ENCODE measurements around the gene PTPRM. TPM values are rescaled to one million over a fixed set of nuclear protein-coding genes. Genes with fewer than 3 reads are reported as not detected.
A peak's percentile ranks its signal among the peaks of the same experiment; 100 is the strongest.

Gene PTPRM
- total RNA-seq, 1 donor from 2014 or later, result 101 TPM

- DNase-seq, result no peak
- intact Hi-C loops (cut with DNase I), result no loop called here
- ATAC-seq (ENCODE audit: poor library complexity), result no peak
Observed at GRCh38 chr18:7562491-7562890, 4.6 kb upstream of the PTPRM start.

- ATAC-seq (ENCODE audit: poor library complexity), result no peak
- DNase-seq, result no peak
- intact Hi-C loops (cut with DNase I), result loop anchor here (1.0 to 5.0 kb wide), 3 partner anchors 103 to 293 kb away; no protein-coding TSS in a partner anchor
Observed at GRCh38 chr18:7565677-7566076, 1.4 kb upstream of the PTPRM start.

GRCh38 chr18:7566244-7566566, 911 bp upstream of the PTPRM start:
- intact Hi-C loops (cut with DNase I), result loop anchor here (1.0 to 5.0 kb wide), 3 partner anchors 104 to 294 kb away; no protein-coding TSS in a partner anchor
- ATAC-seq (ENCODE audit: poor library complexity), result no peak

GRCh38 chr18:7567474-7568425, 634 bp downstream of the PTPRM start:
- DNase-seq (peak; percentile 71), ATAC-seq (ENCODE audit: poor library complexity) (peak; percentile 38)
- intact Hi-C loops (cut with DNase I), result loop anchor here (5.0 kb wide), 2 partner anchors 105 to 195 kb away; no protein-coding TSS in a partner anchor

More at GRCh38 chr18:7566244-7566566, 911 bp upstream of the PTPRM start:
- no peak for DNase-seq

GRCh38 chr18:7568426-7568825, 1.3 kb downstream of the PTPRM start:
- ATAC-seq (ENCODE audit: poor library complexity) (peak; percentile 2), DNase-seq (peak; percentile 66)
- intact Hi-C loops (cut with DNase I), result loop anchor here (5.0 kb wide), 2 partner anchors 106 to 196 kb away; no protein-coding TSS in a partner anchor

GRCh38 chr18:7571626-7572025, 4.5 kb downstream of the PTPRM start:
- intact Hi-C loops (cut with DNase I), result loop anchor here (10.0 kb wide), 1 partner anchor 173 kb away; no protein-coding TSS in a partner anchor
- DNase-seq (no peak), ATAC-seq (ENCODE audit: poor library complexity) (no peak)

GRCh38 chr18:7572822-7573221, 5.7 kb downstream of the PTPRM start:
- no peak for ATAC-seq (ENCODE audit: poor library complexity)
- DNase-seq, result no peak
- intact Hi-C loops (cut with DNase I), result loop anchor here (10.0 kb wide), 1 partner anchor 172 kb away; no protein-coding TSS in a partner anchor

- DNase-seq (no peak), ATAC-seq (ENCODE audit: poor library complexity) (no peak)
- intact Hi-C loops (cut with DNase I), result loop anchor here (10.0 kb wide), 1 partner anchor 169 kb away; no protein-coding TSS in a partner anchor
Observed at GRCh38 chr18:7575465-7576028, 8.4 kb downstream of the PTPRM start.

- DNase-seq (no peak), ATAC-seq (ENCODE audit: poor library complexity) (no peak)
- intact Hi-C loops (cut with DNase I), result loop anchor here (10.0 kb wide), 1 partner anchor 169 kb away; no protein-coding TSS in a partner anchor
Observed at GRCh38 chr18:7576077-7576476, 9.0 kb downstream of the PTPRM start.

GRCh38 chr18:7576685-7577084, 9.6 kb downstream of the PTPRM start:
- no peak for ATAC-seq (ENCODE audit: poor library complexity)
- intact Hi-C loops (cut with DNase I), result loop anchor here (10.0 kb wide), 1 partner anchor 168 kb away; no protein-coding TSS in a partner anchor
- no peak for DNase-seq

- intact Hi-C loops (cut with DNase I), result loop anchor here (10.0 kb wide), 1 partner anchor 167 kb away; no protein-coding TSS in a partner anchor
- ATAC-seq (ENCODE audit: poor library complexity), result no peak
Observed at GRCh38 chr18:7577706-7578105, 10.6 kb downstream of the PTPRM start.

GRCh38 chr18:7579176-7579917, 12.2 kb downstream of the PTPRM start:
- ATAC-seq (ENCODE audit: poor library complexity), result no peak
- intact Hi-C loops (cut with DNase I), result loop anchor here (10.0 kb wide), 1 partner anchor 165 kb away; no protein-coding TSS in a partner anchor
- no peak for DNase-seq

More at GRCh38 chr18:7577706-7578105, 10.6 kb downstream of the PTPRM start:
- DNase-seq, result no peak

- ATAC-seq (ENCODE audit: poor library complexity), result peak; percentile 78
- no peak for DNase-seq
- intact Hi-C loops (cut with DNase I), result loop anchor here (10.0 kb wide), 1 partner anchor 165 kb away; no protein-coding TSS in a partner anchor
Observed at GRCh38 chr18:7579918-7580542, 12.9 kb downstream of the PTPRM start.

GRCh38 chr18:7584646-7585275, 17.6 kb downstream of the PTPRM start:
- ATAC-seq (ENCODE audit: poor library complexity) (peak; percentile 21), DNase-seq (no peak)
- intact Hi-C loops (cut with DNase I), result no loop called here

GRCh38 chr18:7585276-7585670, 18.2 kb downstream of the PTPRM start:
- intact Hi-C loops (cut with DNase I), result no loop called here
- ATAC-seq (ENCODE audit: poor library complexity), result no peak
- DNase-seq, result no peak

GRCh38 chr18:7586379-7586778, 19.3 kb downstream of the PTPRM start:
- DNase-seq, result no peak
- intact Hi-C loops (cut with DNase I), result no loop called here
- no peak for ATAC-seq (ENCODE audit: poor library complexity)

GRCh38 chr18:7590826-7591560, 23.9 kb downstream of the PTPRM start:
- intact Hi-C loops (cut with DNase I), result no loop called here
- DNase-seq (no peak), ATAC-seq (ENCODE audit: poor library complexity) (no peak)

All from Right ventricle myocardium superior (tissue), 1 donor.